ENCODE data around the gene XRCC1. TPM values are rescaled to one million over a fixed set of nuclear protein-coding genes. Genes with fewer than 3 reads are reported as not detected.

XRCC1 gene
- total RNA-seq, 2 donors from 2014 or later: 24.3 to 30.2 TPM

- Histone ChIP-seq H3K36me3 (peaks cover 37% of the 10 kb centered on the region), H3K9me3 (no peaks in the 10 kb centered on the region), H3K27ac (no peak overlapping the region), H3K27me3 (replicated peaks; ENCODE audit: insufficient read depth) (no peaks in the 10 kb centered on the region), H3K4me1 (ENCODE audit: control insufficient read depth in 1 of 2, low read depth in 2 of 2) (no peaks in the 10 kb centered on the region), H3K4me3 (no peak overlapping the region)
- ATAC-seq (ENCODE audit: insufficient number of reproducible peaks, low FRiP score, low read depth) (no peak), DNase-seq (ENCODE audit: low spot score) (no peak)
- TF ChIP-seq, protein P1, sequence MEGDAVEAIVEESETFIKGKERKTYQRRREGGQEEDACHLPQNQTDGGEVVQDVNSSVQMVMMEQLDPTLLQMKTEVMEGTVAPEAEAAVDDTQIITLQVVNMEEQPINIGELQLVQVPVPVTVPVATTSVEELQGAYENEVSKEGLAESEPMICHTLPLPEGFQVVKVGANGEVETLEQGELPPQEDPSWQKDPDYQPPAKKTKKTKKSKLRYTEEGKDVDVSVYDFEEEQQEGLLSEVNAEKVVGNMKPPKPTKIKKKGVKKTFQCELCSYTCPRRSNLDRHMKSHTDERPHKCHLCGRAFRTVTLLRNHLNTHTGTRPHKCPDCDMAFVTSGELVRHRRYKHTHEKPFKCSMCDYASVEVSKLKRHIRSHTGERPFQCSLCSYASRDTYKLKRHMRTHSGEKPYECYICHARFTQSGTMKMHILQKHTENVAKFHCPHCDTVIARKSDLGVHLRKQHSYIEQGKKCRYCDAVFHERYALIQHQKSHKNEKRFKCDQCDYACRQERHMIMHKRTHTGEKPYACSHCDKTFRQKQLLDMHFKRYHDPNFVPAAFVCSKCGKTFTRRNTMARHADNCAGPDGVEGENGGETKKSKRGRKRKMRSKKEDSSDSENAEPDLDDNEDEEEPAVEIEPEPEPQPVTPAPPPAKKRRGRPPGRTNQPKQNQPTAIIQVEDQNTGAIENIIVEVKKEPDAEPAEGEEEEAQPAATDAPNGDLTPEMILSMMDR (IDR thresholded peaks at IDR 0.05): no peak
Measured at GRCh38 chr19:43554317-43554895, 20.9 kb downstream of the XRCC1 start.

DNA sequence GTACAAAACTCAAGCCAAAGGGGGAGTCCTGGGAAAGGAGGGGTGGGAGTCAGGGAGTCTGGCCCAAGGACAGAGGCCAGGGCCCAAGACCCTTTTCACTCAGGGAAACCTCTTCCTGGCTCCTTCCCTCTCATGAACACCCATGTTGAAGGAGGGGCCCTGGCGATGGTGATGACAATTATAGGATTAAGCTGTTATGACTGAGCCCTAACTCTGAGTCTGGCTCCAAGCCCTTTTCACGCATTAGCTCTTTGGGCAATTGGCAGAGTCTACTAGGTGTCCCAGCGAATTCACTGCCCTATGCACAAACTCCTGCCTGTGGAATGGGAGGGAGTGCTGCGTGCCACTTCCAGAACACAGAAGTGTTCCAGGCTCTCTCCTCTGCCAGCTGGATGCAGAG is 21.7 kb downstream of the XRCC1 start:
- TF ChIP-seq, protein P1 (IDR thresholded peaks at IDR 0.05): no peak
- DNase-seq (ENCODE audit: low spot score) (no peak), ATAC-seq (ENCODE audit: insufficient number of reproducible peaks, low FRiP score, low read depth) (no peak)
- Histone ChIP-seq H3K27me3 (replicated peaks; ENCODE audit: insufficient read depth) (no peaks in the 10 kb centered on the region), H3K4me3 (no peak overlapping the region), H3K36me3 (peaks cover 37% of the 10 kb centered on the region), H3K27ac (no peak overlapping the region), H3K4me1 (ENCODE audit: control insufficient read depth in 1 of 2, low read depth in 2 of 2) (no peaks in the 10 kb centered on the region), H3K9me3 (no peaks in the 10 kb centered on the region)

DNA sequence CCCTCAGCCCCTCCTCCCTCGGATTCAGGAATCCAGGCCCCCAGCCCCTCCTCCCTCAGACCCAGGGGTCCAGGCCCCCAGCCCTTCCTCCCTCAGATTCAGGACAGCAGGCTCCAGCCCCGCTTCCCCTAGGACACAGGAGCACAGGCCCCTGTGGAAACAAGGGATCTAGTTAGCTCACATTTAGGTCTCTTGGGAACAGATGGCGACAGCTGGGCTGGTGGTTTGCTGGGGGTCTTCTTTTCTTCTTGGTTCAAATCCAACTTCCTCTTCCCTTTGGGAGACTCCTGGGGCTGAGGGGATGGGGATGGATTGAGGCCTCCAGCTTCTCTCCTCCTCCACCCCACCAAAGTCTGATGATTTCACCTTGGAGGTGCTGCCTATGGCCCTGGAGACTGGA is 22.7 kb downstream of the XRCC1 start:
- ATAC-seq (ENCODE audit: insufficient number of reproducible peaks, low FRiP score, low read depth) (no peak), DNase-seq (ENCODE audit: low spot score) (no peak)
- H3K27me3 ChIP-seq (replicated peaks; ENCODE audit: insufficient read depth): no peaks in the 10 kb centered on the region
- H3K4me1 ChIP-seq (ENCODE audit: control insufficient read depth in 1 of 2, low read depth in 2 of 2): no peaks in the 10 kb centered on the region
- TF ChIP-seq, protein P1 (IDR thresholded peaks at IDR 0.05): no peak
- no peaks in the 10 kb centered on the region for H3K9me3 ChIP-seq
- no peak overlapping the region for H3K4me3 ChIP-seq
- H3K27ac ChIP-seq: no peak overlapping the region
- peaks cover 34% of the 10 kb centered on the region for H3K36me3 ChIP-seq

DNA sequence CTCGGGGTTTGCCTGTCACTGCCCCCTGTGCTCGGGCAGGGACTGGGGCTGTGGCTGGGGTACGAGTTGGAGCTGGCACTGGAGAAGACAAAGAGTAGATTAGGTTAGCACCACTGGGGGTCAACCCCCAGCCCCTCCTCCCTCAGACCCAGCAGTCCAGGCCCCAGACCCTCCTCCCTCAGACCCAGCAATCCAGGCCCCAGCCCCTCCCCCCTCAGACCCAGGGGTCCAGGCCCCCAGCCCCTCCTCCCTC is 23.2 kb downstream of the XRCC1 start:
- TF ChIP-seq, protein P1 (IDR thresholded peaks at IDR 0.05): no peak
- Histone ChIP-seq H3K27ac (no peak overlapping the region), H3K27me3 (replicated peaks; ENCODE audit: insufficient read depth) (no peaks in the 10 kb centered on the region), H3K4me3 (no peak overlapping the region), H3K36me3 (peaks cover 32% of the 10 kb centered on the region), H3K4me1 (ENCODE audit: control insufficient read depth in 1 of 2, low read depth in 2 of 2) (no peaks in the 10 kb centered on the region), H3K9me3 (no peaks in the 10 kb centered on the region)
- ATAC-seq (ENCODE audit: insufficient number of reproducible peaks, low FRiP score, low read depth): no peak
- no peak for DNase-seq (ENCODE audit: low spot score)

GRCh38 chr19:43551399-43552197 is 23.7 kb downstream of the XRCC1 start:
- no peak for ATAC-seq (ENCODE audit: insufficient number of reproducible peaks, low FRiP score, low read depth)
- DNase-seq (ENCODE audit: low spot score): no peak
- TF ChIP-seq, protein P1 (IDR thresholded peaks at IDR 0.05): no peak
- H3K36me3 ChIP-seq: peaks cover 28% of the 10 kb centered on the region
- H3K4me1 ChIP-seq (ENCODE audit: control insufficient read depth in 1 of 2, low read depth in 2 of 2): no peaks in the 10 kb centered on the region
- H3K4me3 ChIP-seq: no peak overlapping the region
- no peaks in the 10 kb centered on the region for H3K9me3 ChIP-seq
- no peak overlapping the region for H3K27ac ChIP-seq
- H3K27me3 ChIP-seq (replicated peaks; ENCODE audit: insufficient read depth): no peaks in the 10 kb centered on the region
